Loucy (cell line): ENCODE data around the gene RPTOR.

Experiments used
- CTCF ChIP-seq: fragments of 200-600 bp; sonication (generic); conservative IDR thresholded peaks from 2 replicates; pipeline ENCODE4 v1.5.1; 2014; ENCODE audit warnings: mild to moderate bottlenecking, antibody characterized with exemption, low read length
- EZH2phosphoT487 ChIP-seq: fragments of 200-600 bp; IDR thresholded peaks from 2 replicates; pipeline ENCODE4 v1.6.1; 2018; ENCODE audit warnings: antibody characterized with exemption, mild to moderate bottlenecking, moderate library complexity, borderline replicate concordance

- TF ChIP-seq CTCF (no peak), EZH2phosphoT487 (no peak)
Measured at GRCh38 chr17:80959330-80960036, 414.8 kb downstream of the RPTOR start.
